OCI-M1 (cell line): ENCODE data around the gene FGD2.
"Not testable (repeated sequence)": the region's sequence is repeated elsewhere in the genome, so short reads cannot be mapped to it uniquely, and the experiment has no call there.

ENCODE experiments used
- DNase-seq: peaks from one replicate; lab custom pipeline; 2025; lab: John Stamatoyannopoulos, UW

The FGD2 gene

GRCh38 chr6:36971921-36972673 lies 33.4 kb upstream of the FGD2 start:
- DNase-seq = no peak

DNA sequence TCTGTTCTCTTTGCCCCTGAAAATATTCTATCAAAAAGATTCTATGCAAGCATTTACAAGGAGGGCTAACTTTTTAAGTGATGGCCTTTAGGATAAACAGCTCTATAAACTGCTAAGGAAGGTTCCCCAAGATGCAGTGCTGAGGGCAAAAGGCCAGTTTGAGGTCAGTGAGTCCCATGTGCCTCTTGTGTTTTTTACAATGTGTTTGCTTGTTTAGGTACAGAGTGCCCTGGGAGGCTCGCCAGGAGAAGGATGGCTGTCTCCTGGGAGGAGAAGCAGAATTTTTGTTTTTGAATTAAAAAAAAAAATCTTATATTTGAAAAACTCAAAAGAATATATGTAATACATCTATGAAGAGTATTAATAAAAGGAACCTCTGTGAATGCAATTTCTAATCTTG lies 32.3 kb upstream of the FGD2 start:
- DNase-seq = no peak

GRCh38 chr6:36973647-36974046 lies 31.8 kb upstream of the FGD2 start:
- no peak for DNase-seq

GRCh38 chr6:36975231-36976006 lies 30.0 kb upstream of the FGD2 start:
- DNase-seq = no peak

GRCh38 chr6:36976007-36976264 lies 29.5 kb upstream of the FGD2 start:
- DNase-seq = no peak

GRCh38 chr6:36976509-36976908 lies 28.9 kb upstream of the FGD2 start:
- no peak for DNase-seq

GRCh38 chr6:36976931-36977330 lies 28.5 kb upstream of the FGD2 start:
- DNase-seq = no peak

GRCh38 chr6:36977470-36977941 lies 27.9 kb upstream of the FGD2 start:
- no peak for DNase-seq

DNA sequence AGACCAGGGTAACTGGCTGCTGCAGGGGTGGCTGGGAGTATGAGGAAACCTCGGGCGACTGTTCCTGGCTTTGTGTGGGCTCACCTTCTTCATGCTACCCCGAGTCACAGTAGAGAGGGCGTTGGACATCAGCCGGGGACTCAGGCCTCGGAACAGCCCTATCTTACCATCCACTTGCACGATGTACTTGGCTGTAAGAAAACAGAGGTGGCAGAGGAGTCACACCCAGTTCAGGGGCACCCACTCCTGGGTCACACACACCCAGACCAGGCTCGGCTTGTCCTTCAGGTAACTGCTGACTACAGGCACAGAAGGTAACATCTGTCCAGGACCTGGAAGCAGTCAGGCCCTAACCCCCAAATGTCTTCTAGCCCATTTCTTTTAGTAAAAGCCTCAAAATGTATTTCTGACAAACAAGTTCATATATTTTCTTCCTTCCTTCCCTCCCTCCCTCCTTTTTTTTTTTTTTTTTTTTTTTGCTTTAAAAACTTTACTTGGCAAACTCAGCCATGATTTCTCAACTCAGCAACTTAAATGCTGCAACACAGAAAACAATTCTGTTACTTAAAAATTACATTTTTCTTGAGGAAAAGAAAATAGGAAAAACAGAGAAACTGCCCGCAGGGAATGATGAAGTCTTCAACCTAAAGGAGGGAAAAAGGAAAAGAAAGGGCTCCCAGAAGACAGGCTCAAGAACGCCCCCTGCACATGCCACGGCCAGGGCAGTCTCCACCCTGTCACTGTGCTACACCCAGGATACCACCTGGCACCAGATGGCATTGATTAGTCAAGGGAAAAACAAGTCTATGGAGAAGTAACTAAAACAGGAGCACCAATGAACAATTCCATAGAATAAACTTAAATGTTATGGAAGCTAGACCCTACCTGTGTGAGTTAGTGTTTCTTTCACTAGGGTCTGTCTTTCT lies 26.8 kb upstream of the FGD2 start:
- DNase-seq = no peak

- DNase-seq = no peak
These were observed 26.1 kb upstream of the FGD2 start for GRCh38 chr6:36979347-36979742.

DNA sequence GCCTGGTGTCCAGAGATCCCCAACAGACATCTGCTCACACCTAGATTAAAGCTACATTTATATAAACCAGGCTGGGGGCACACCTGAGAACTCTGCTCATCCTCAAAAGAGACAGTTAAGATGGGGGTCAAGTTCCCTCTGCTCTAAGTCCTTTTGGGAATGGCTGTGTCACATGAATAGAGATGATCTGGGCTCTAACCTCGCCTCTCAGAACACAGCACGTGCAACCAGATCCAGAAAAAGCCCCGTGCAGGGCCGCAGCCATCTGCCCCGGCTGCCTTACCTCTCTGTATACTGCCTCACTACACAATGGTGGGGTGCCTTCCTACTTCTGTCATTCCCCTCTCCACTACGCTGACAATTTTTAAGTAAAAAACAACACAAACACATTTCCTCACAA lies 25.3 kb upstream of the FGD2 start:
- DNase-seq = no peak

GRCh38 chr6:36980876-36981619 lies 24.4 kb upstream of the FGD2 start:
- DNase-seq = no peak

- no peak for DNase-seq
These were observed 21.9 kb upstream of the FGD2 start for GRCh38 chr6:36983538-36983937.

GRCh38 chr6:36984581-36985416 lies 20.7 kb upstream of the FGD2 start:
- DNase-seq = peak; percentile 68

DNA sequence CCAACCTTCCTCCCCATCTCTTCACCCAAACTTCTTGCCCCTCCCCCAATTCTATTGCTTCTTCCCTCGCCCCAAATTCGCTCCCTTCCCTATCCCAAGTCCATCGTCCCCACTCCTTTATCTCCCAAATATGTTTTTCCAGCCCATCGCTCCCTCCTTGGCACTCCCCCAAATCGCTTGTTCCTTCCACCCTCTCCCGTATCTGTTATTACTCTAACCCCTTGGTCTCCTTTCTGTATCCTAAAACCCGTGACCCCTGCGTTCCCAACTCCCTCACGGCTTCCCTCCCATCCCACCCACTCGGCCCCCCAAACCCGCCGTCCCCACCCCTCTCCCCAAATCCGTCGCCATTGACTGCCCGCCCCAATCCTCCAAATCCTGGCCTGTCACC lies 20.0 kb upstream of the FGD2 start:
- no peak for DNase-seq

DNA sequence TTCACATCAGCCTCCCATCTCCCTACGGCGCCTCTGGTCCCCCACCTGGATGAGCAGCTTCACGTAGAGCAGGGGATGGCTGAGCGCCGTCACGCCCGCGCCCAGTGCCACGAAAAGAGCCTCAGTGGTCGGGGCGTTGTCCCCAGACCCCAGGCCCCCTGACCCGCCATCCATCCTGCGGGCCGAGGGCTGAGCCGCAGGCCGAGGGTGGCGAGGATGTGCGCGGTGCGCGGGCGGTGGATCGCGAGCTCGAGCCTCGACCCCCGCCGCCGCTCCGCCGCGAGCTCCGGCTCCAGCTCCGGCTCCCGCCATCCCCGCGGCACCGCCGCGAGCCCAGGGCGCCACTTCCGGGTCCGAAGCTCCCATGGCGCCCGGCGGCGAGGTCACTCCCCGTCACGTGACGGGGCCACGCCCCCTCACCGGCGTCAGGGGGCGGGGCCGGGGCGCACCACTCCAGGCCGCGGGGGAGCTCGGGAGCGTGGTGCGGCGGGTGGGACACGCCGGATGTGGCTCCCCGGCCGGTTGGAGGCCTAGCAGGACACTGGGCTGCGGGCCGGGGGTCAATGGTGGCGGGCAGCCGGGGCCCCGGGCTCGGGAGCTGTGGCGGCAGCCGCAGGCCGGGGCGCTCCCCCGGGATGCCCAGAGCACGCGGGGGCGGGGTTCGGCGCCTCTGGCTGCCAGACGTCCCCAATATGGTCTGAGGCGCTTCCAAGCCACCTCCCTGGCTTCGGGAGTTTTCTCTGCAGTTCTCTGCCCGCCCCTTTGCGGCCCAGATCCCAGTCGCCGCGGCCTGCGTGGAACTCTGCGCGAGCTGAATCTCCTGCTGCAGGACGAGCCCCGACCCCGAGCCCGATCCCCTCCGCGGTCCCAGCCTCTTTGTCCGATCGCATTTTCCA lies 19.4 kb upstream of the FGD2 start, which contains the start of gene MTCH1:
TSS of gene MTCH1 (minus strand) at position 389 of the 896 bp plus-strand sequence. CDS start at position 366, 23 bp downstream.
- DNase-seq = peak; percentile 95

GRCh38 chr6:36986704-36987047 lies 18.8 kb upstream of the FGD2 start:
- DNase-seq = peak; percentile 67

DNA sequence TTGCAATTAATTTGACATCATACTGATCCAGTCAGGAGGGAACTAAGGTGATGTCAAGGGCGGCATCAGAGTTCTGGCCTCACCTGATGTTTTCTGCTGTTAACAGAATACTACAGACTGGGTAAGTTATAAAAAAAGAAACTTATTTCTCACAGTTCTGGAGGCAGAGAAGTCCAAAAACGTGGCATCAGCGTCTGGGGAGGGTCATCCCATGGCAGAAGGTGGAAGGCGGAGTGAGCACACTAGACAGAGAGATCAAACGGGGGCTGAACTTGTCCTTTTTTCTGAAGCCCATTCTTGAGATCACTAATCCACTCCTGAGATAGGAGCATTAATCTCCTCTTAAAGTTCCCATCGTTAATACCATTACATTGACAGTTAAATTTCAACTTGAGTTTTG lies 16.2 kb upstream of the FGD2 start:
- DNase-seq = no peak

DNA sequence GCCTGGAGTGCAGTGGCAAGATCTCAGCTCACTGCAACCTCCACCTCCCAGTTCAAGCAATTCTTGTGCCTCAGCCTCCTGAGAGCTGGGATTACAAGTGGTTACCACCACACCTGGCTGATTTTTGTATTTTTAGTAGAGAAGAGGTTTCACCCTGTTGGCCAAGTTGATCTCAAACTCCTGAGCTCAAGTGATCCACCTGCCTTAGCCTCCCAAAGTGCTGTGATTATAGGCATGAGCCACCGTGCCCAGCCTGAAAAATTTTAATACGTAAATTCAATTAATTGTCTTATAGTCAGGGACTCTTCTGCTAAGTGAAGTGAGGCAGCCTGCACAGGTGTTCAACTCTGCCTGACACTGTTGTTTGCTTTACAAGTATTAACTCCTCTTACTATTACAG lies 15.1 kb upstream of the FGD2 start:
- DNase-seq = not testable (repeated sequence)
